SH-SY5Y (cell line): ENCODE data around the gene ANXA2R.

ENCODE experiments used
- GATA2 ChIP-seq: IDR thresholded peaks from 2 replicates; pipeline ENCODE4 v1.6.1; 2011; ENCODE audit warnings: mild to moderate bottlenecking, low read depth, low read length
- GATA3 ChIP-seq: IDR thresholded peaks from 2 replicates; pipeline ENCODE4 v1.6.1; 2011; ENCODE audit warnings: low read depth, mild to moderate bottlenecking, low read length, moderate library complexity

Gene ANXA2R

DNA sequence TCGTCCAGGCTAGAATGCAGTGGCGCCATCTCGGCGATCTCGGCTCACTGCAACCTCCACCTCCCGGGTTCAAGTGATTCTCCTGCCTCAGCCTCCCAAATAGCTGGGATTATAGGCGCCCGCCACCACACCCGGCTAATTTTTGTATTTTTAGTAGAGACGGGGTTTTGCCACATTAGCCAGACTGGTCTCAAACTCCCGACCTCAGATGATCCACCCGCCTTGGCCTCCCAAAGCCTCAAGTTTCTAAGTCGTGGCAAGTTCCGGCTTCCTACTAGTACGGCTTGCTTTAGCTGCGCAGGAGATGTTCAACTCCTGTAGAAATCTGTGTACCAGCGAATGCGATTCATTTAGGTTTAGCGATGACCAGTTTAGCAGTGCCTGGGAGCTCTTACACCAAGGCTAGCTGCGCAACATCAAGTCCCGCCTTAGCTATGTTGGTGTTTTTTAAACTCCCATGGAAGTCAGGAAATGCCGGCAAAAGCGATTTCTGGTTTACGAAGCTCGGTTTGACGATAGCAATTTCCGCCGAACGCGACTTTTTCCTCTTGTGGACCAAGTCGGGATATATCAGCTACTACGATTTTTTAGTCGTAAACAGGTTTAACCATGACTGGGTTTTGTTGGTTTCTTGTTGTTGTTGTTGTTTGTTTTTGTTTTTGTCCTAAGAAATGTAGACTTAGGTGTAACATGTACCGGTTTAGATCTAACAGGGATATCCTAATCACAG is 46.4 kb downstream of the ANXA2R start:
- TF ChIP-seq GATA2 (no peak), GATA3 (no peak)

DNA sequence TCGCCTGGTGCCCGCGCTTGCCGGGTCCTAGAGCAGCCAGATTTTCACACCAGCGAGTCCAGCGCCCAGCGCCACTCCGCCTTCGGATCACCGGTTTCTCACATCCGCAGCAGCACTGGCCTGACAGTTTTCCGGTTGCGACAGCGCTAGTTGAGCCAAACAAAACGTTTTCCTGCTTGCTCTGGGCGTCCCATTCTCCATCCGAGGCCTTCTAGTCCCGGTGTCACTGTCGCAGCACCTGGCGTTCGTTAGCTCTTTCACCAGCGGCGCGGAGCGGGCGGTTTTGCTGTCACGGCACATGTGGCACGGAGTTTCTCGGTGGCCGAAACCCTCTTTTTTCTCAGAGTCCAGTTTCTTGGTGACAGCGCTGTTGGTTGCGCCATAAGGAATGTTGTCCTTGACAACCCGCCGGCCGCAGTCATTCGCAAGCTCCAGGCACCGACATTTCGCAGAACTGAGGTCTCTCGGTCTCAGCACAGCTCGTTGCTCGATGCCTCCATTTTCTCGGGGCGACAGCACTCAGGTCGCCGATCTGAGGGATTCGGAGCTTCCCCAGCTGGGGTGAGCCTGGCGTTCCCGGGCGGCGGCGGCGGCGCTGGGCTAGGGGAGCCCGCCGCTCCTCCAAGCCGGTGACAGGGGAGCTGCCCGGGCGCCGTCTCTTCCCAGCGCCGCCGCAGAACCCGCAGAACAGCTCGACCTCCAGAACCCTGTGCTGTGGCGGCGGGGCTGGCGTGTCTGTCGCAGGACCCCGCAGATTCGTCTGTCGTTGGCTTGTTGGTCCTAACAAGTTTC is 47.8 kb downstream of the ANXA2R start:
- TF ChIP-seq GATA3 = no peak
- no peak for TF ChIP-seq GATA2

DNA sequence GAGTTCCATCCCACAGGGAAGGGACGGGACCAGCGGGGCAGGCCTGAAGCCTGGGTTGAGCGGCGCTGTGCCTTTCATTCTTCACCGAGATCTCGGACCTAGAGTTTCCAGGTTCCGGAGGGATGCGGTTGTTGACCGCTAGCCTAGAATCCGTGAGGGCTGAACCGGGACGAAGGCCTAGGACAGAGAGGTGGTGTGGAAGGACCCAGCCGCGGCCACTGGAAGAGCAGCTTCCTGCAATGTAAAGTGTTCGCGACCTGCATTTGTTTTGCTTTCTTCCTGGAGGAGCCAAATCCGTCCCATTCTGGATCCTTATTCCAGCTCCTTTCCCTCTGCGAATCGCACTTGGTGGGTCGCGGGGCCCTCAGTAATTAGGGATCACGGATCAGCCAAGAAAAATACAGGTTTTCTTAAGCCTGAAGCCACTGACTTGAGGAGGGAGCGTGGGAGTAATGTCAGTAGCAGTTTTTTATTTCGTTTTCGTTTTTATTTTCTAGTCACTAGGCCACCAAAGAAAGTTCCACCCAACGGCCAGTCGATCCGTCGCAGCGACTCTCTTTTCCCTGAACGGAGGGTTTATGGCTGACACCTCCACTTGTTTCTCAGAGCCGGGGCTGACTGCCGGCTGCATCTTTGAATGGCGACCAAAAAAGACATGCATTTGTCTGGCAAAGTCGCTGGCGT is 48.6 kb downstream of the ANXA2R start:
- TF ChIP-seq GATA2 = no peak
- TF ChIP-seq GATA3 = no peak

DNA sequence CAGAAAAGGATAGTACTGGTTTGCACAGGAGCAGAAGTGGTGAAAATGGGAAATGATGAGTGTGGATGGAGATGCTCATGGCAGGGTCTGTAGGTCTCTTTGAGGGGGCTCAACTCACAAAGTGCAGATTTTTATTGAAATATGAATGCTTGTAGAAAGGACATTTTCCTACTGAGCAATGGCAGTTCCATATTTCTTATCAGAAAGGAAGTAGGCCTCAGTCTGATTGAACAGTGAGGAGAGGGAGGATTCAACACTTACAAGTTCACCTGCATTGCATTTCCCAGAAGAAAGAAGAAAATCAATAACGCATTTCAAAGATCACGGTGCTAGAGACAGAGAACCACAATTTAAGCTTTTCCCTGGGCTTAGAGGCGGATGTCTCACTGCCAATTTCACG is 49.2 kb downstream of the ANXA2R start:
- no peak for TF ChIP-seq GATA3
- TF ChIP-seq GATA2 = no peak
